ENCODE data around the gene SLC7A1. TPM values are rescaled to one million over a fixed set of nuclear protein-coding genes. Genes with fewer than 3 reads are reported as not detected.

The SLC7A1 gene
- total RNA-seq, 5 donors from 2014 or later (not counting 1 experiment from before 2014, with no cell fraction given) = 20.0 to 62.9 (median 57.9) TPM

- no peaks in the 10 kb centered on the region for H3K36me3 ChIP-seq (ENCODE audit: control insufficient read depth in 2 of 2, extremely low read depth in 1 of 2, insufficient read depth in 1 of 2, low read length in 1 of 2)
- Mint-ChIP-seq H3K4me3 (no peak overlapping the region), H3K27ac (no peak overlapping the region), H3K4me1 (peaks cover 60 to 69% (median 65%) of the 10 kb centered on the region in 3 donors), H3K36me3 (peaks cover 5% of the 10 kb centered on the region), H3K27me3 (no peaks in the 10 kb centered on the region), H3K9me3 (no peaks in the 10 kb centered on the region)
- DNase-seq (no peak), ATAC-seq (replicated peaks in 1 of 4) (no peak)
- CTCF ChIA-PET = no interaction called here
- H3K9me3 ChIP-seq = no peaks in the 10 kb centered on the region
- POLR2A ChIA-PET = no interaction called here
- H3K4me3 ChIP-seq (ENCODE audit: control insufficient read depth in 1 of 2, extremely low read depth in 1 of 2, low read length in 1 of 2) = no peak overlapping the region
- WGBS (ENCODE audit: insufficient coverage) = 100% methylated on average over 2 of the region's 7 CpGs
- H3K4me1 ChIP-seq (ENCODE audit: control insufficient read depth in 1 of 2, extremely low read depth in 1 of 2, insufficient read depth in 2 of 2, low read length in 2 of 2) = no peaks in the 10 kb centered on the region
- no peaks in the 10 kb centered on the region for H3K27me3 ChIP-seq (replicated peaks in 1 of 2; ENCODE audit: control insufficient read depth in 2 of 2, extremely low read depth in 1 of 2, insufficient read depth in 2 of 2, low read length in 1 of 2)
- H3K27ac ChIP-seq (ENCODE audit: low read length) = no peak overlapping the region
Observed at GRCh38 chr13:29566206-29566605, 29.3 kb downstream of the SLC7A1 start.

- no peak overlapping the region for H3K4me3 Mint-ChIP-seq
- H3K4me3 ChIP-seq (ENCODE audit: control insufficient read depth in 1 of 2, extremely low read depth in 1 of 2, low read length in 1 of 2) = no peak overlapping the region
- no peak overlapping the region for H3K27ac Mint-ChIP-seq
- H3K27me3 Mint-ChIP-seq = no peaks in the 10 kb centered on the region
- H3K4me1 Mint-ChIP-seq = peaks cover 60 to 66% (median 65%) of the 10 kb centered on the region in 3 donors
- ChIA-PET CTCF (interaction anchor here in 1 of 2 donors (0.7 to 1.5 kb wide), 5 partner anchors 142 to 550 kb away, joined by 3 to 8 read pairs (median 3); no protein-coding TSS in a partner anchor), POLR2A (interaction anchor here in 1 of 2 donors (0.5 kb wide), 1 partner anchor 15 kb away, joined by 5 read pairs; no protein-coding TSS in a partner anchor)
- H3K27me3 ChIP-seq (replicated peaks in 1 of 2; ENCODE audit: control insufficient read depth in 2 of 2, extremely low read depth in 1 of 2, insufficient read depth in 2 of 2, low read length in 1 of 2) = no peaks in the 10 kb centered on the region
- H3K9me3 ChIP-seq = no peaks in the 10 kb centered on the region
- no peak for ATAC-seq (replicated peaks in 1 of 4)
- H3K36me3 Mint-ChIP-seq = no peaks in the 10 kb centered on the region
- H3K9me3 Mint-ChIP-seq = no peaks in the 10 kb centered on the region
- no peaks in the 10 kb centered on the region for H3K36me3 ChIP-seq (ENCODE audit: control insufficient read depth in 2 of 2, extremely low read depth in 1 of 2, insufficient read depth in 1 of 2, low read length in 1 of 2)
- H3K4me1 ChIP-seq (ENCODE audit: control insufficient read depth in 1 of 2, extremely low read depth in 1 of 2, insufficient read depth in 2 of 2, low read length in 2 of 2) = no peaks in the 10 kb centered on the region
- no peak overlapping the region for H3K27ac ChIP-seq (ENCODE audit: low read length)
- DNase-seq = peak in 1 of 35 experiments; percentile 6
Observed at GRCh38 chr13:29564818-29565217, 30.7 kb downstream of the SLC7A1 start.

GRCh38 chr13:29564373-29564772, 31.1 kb downstream of the SLC7A1 start:
- POLR2A ChIA-PET = interaction anchor here in 1 of 2 donors (0.5 kb wide), 1 partner anchor 15 kb away, joined by 5 read pairs; no protein-coding TSS in a partner anchor

GRCh38 chr13:29563941-29564340, 31.5 kb downstream of the SLC7A1 start:
- no peaks in the 10 kb centered on the region for H3K27me3 Mint-ChIP-seq
- Histone ChIP-seq H3K9me3 (no peaks in the 10 kb centered on the region), H3K27me3 (replicated peaks in 1 of 2; ENCODE audit: control insufficient read depth in 2 of 2, extremely low read depth in 1 of 2, insufficient read depth in 2 of 2, low read length in 1 of 2) (no peaks in the 10 kb centered on the region), H3K27ac (ENCODE audit: low read length) (no peak overlapping the region), H3K4me3 (ENCODE audit: control insufficient read depth in 1 of 2, extremely low read depth in 1 of 2, low read length in 1 of 2) (no peak overlapping the region), H3K4me1 (ENCODE audit: control insufficient read depth in 1 of 2, extremely low read depth in 1 of 2, insufficient read depth in 2 of 2, low read length in 2 of 2) (no peaks in the 10 kb centered on the region), H3K36me3 (ENCODE audit: control insufficient read depth in 2 of 2, extremely low read depth in 1 of 2, insufficient read depth in 1 of 2, low read length in 1 of 2) (no peaks in the 10 kb centered on the region)
- no peaks in the 10 kb centered on the region for H3K9me3 Mint-ChIP-seq
- no peak for DNase-seq
- 97% methylated on average over 5 of the region's 6 CpGs for WGBS (ENCODE audit: insufficient coverage)
- POLR2A ChIA-PET = no interaction called here
- ATAC-seq (replicated peaks in 1 of 4) = no peak
- no peak overlapping the region for H3K27ac Mint-ChIP-seq
- H3K4me1 Mint-ChIP-seq = peaks cover 53 to 57% (median 57%) of the 10 kb centered on the region in 3 donors
- no peak overlapping the region for H3K4me3 Mint-ChIP-seq
- CTCF ChIA-PET = interaction anchor here in 1 of 2 donors (1.5 kb wide), 1 partner anchor 551 kb away, joined by 8 read pairs; no protein-coding TSS in a partner anchor
- no peaks in the 10 kb centered on the region for H3K36me3 Mint-ChIP-seq

More at GRCh38 chr13:29564373-29564772, 31.1 kb downstream of the SLC7A1 start:
- Histone ChIP-seq H3K27me3 (replicated peaks in 1 of 2; ENCODE audit: control insufficient read depth in 2 of 2, extremely low read depth in 1 of 2, insufficient read depth in 2 of 2, low read length in 1 of 2) (no peaks in the 10 kb centered on the region), H3K9me3 (no peaks in the 10 kb centered on the region), H3K27ac (ENCODE audit: low read length) (no peak overlapping the region), H3K36me3 (ENCODE audit: control insufficient read depth in 2 of 2, extremely low read depth in 1 of 2, insufficient read depth in 1 of 2, low read length in 1 of 2) (no peaks in the 10 kb centered on the region), H3K4me3 (ENCODE audit: control insufficient read depth in 1 of 2, extremely low read depth in 1 of 2, low read length in 1 of 2) (no peak overlapping the region), H3K4me1 (ENCODE audit: control insufficient read depth in 1 of 2, extremely low read depth in 1 of 2, insufficient read depth in 2 of 2, low read length in 2 of 2) (no peaks in the 10 kb centered on the region)
- no peak overlapping the region for H3K27ac Mint-ChIP-seq
- peaks cover 55 to 61% (median 60%) of the 10 kb centered on the region in 3 donors for H3K4me1 Mint-ChIP-seq
- H3K4me3 Mint-ChIP-seq = no peak overlapping the region
- WGBS (ENCODE audit: insufficient coverage) = 100% methylated on average over 1 of the region's 5 CpGs
- ATAC-seq (replicated peaks in 1 of 4) = no peak
- H3K27me3 Mint-ChIP-seq = no peaks in the 10 kb centered on the region
- no peaks in the 10 kb centered on the region for H3K36me3 Mint-ChIP-seq
- CTCF ChIA-PET = interaction anchor here in 1 of 2 donors (1.0 to 1.5 kb wide), 4 partner anchors 142 to 551 kb away, joined by 3 to 8 read pairs (median 3); no protein-coding TSS in a partner anchor
- no peak for DNase-seq
- H3K9me3 Mint-ChIP-seq = no peaks in the 10 kb centered on the region

GRCh38 chr13:29562786-29563438, 32.6 kb downstream of the SLC7A1 start:
- ChIA-PET CTCF (no interaction called here), POLR2A (no interaction called here)
- Mint-ChIP-seq H3K36me3 (no peaks in the 10 kb centered on the region), H3K27me3 (no peaks in the 10 kb centered on the region), H3K27ac (no peak overlapping the region), H3K4me3 (no peak overlapping the region), H3K4me1 (peaks cover 44 to 47% (median 47%) of the 10 kb centered on the region in 3 donors), H3K9me3 (no peaks in the 10 kb centered on the region)
- Histone ChIP-seq H3K36me3 (ENCODE audit: control insufficient read depth in 2 of 2, extremely low read depth in 1 of 2, insufficient read depth in 1 of 2, low read length in 1 of 2) (no peaks in the 10 kb centered on the region), H3K4me3 (ENCODE audit: control insufficient read depth in 1 of 2, extremely low read depth in 1 of 2, low read length in 1 of 2) (no peak overlapping the region), H3K27ac (ENCODE audit: low read length) (no peak overlapping the region), H3K9me3 (no peaks in the 10 kb centered on the region), H3K27me3 (replicated peaks in 1 of 2; ENCODE audit: control insufficient read depth in 2 of 2, extremely low read depth in 1 of 2, insufficient read depth in 2 of 2, low read length in 1 of 2) (no peaks in the 10 kb centered on the region), H3K4me1 (ENCODE audit: control insufficient read depth in 1 of 2, extremely low read depth in 1 of 2, insufficient read depth in 2 of 2, low read length in 2 of 2) (no peaks in the 10 kb centered on the region)
- ATAC-seq (replicated peaks in 1 of 4) (no peak), DNase-seq (no peak)
- 100% methylated on average over 3 of the region's 7 CpGs for WGBS (ENCODE audit: insufficient coverage)

GRCh38 chr13:29561918-29562317, 33.6 kb downstream of the SLC7A1 start:
- no peak overlapping the region for H3K4me3 Mint-ChIP-seq
- H3K27me3 ChIP-seq (replicated peaks in 1 of 2; ENCODE audit: control insufficient read depth in 2 of 2, extremely low read depth in 1 of 2, insufficient read depth in 2 of 2, low read length in 1 of 2) = no peaks in the 10 kb centered on the region
- peaks cover 46 to 51% (median 48%) of the 10 kb centered on the region in 3 donors for H3K4me1 Mint-ChIP-seq
- peaks cover 3% of the 10 kb centered on the region for H3K36me3 Mint-ChIP-seq
- no peaks in the 10 kb centered on the region for H3K36me3 ChIP-seq (ENCODE audit: control insufficient read depth in 2 of 2, extremely low read depth in 1 of 2, insufficient read depth in 1 of 2, low read length in 1 of 2)
- H3K4me1 ChIP-seq (ENCODE audit: control insufficient read depth in 1 of 2, extremely low read depth in 1 of 2, insufficient read depth in 2 of 2, low read length in 2 of 2) = no peaks in the 10 kb centered on the region
- no peaks in the 10 kb centered on the region for H3K27me3 Mint-ChIP-seq
- no peak for DNase-seq
- H3K9me3 ChIP-seq = no peaks in the 10 kb centered on the region
- no peak overlapping the region for H3K27ac Mint-ChIP-seq
- WGBS (ENCODE audit: insufficient coverage) = 87% methylated on average over 4 of the region's 6 CpGs
- H3K9me3 Mint-ChIP-seq = no peaks in the 10 kb centered on the region
- no peak for ATAC-seq (replicated peaks in 1 of 4)
- ChIA-PET POLR2A (no interaction called here), CTCF (no interaction called here)
- H3K4me3 ChIP-seq (ENCODE audit: control insufficient read depth in 1 of 2, extremely low read depth in 1 of 2, low read length in 1 of 2) = no peak overlapping the region
- no peak overlapping the region for H3K27ac ChIP-seq (ENCODE audit: low read length)

Data from T-cell (primary cell).